BJ (cell line): ENCODE measurements around the gene PPP2R5E. TPM values are rescaled to one million over a fixed set of nuclear protein-coding genes. Genes with fewer than 3 reads are reported as not detected.

Experiments
- polyA plus RNA-seq: library from polyadenylated mRNA; depleted of rRNA; stranded (reverse); fragments of >200 nt; gene quantifications from 2 replicates; pipeline ENCODE4 v1.2.3, GENCODE V29; 2011; rRNA removed
- small RNA-seq: library from RNA; depleted of rRNA; stranded (forward); fragments of <200 nt; gene quantifications from one replicate; pipeline ENCODE3, GENCODE V24; 2012; ENCODE audit warnings: low replicate concordance, low read depth; ENCODE audit not compliant: insufficient read length

The PPP2R5E gene
- polyA plus RNA-seq, 1 experiment = 4.8 TPM

Small RNAs within 50 kb of the gene (small RNA-seq; reads per million reads assigned to genes)
- gene RF00601 = not detected

Other genes with a start within 250 kb of the PPP2R5E start
- not detected in 2 replicates for gene GPHB5, start 224.4 kb downstream of the PPP2R5E start, polyA plus RNA-seq
- 2.0 and 5.6 TPM in 2 replicates for gene WDR89, start 98.5 kb upstream of the PPP2R5E start, polyA plus RNA-seq
- gene SGPP1, start 184.7 kb upstream of the PPP2R5E start, polyA plus RNA-seq = 8.9 and 10.5 TPM in 2 replicates